BLaER1 treated with 17β-estradiol and CSF1 and Interleukin-3, amounts not matched to agents 10 nM and 100 nM (cell line): ENCODE results near the gene MEGF6.

Experiments used
- H3K27ac ChIP-seq, 11 experiments: shearing (Covaris generic); formaldehyde crosslinking; 2 replicates each; pipeline ENCODE4 v1.8.1; 2022
- H3K27me3 ChIP-seq, 11 experiments: shearing (Covaris generic); formaldehyde crosslinking; 2 replicates each; pipeline ENCODE4 v1.8.1; 2022
- H3K36me3 ChIP-seq, 11 experiments: shearing (Covaris generic); formaldehyde crosslinking; 2 replicates each; pipeline ENCODE4 v1.8.1; 2022
- H3K4me1 ChIP-seq, 10 experiments: shearing (Covaris generic); formaldehyde crosslinking; 2 replicates each; pipeline ENCODE4 v1.8.1; 2022
- H3K4me2 ChIP-seq, 11 experiments: shearing (Covaris generic); formaldehyde crosslinking; 2 replicates each; pipeline ENCODE4 v1.8.1; 2022
- H3K4me3 ChIP-seq, 10 experiments: shearing (Covaris generic); formaldehyde crosslinking; 2 replicates each; pipeline ENCODE4 v1.8.1; 2022
- H3K9ac ChIP-seq, 11 experiments: shearing (Covaris generic); formaldehyde crosslinking; 2 replicates each; pipeline ENCODE4 v1.8.1; 2022
- H3K9me3 ChIP-seq, 11 experiments: shearing (Covaris generic); formaldehyde crosslinking; replicated peaks in 1 of 11; 2 replicates each; pipeline ENCODE4 v1.8.1; 2022
- H4K20me1 ChIP-seq, 11 experiments: shearing (Covaris generic); formaldehyde crosslinking; 2 replicates each; pipeline ENCODE4 v1.8.1; 2022
- Cebpa-rat ChIP-seq, 11 experiments: shearing (Covaris generic); IDR thresholded peaks; 2 replicates each; pipeline ENCODE4 v1.8.1; 2022

MEGF6 gene

DNA sequence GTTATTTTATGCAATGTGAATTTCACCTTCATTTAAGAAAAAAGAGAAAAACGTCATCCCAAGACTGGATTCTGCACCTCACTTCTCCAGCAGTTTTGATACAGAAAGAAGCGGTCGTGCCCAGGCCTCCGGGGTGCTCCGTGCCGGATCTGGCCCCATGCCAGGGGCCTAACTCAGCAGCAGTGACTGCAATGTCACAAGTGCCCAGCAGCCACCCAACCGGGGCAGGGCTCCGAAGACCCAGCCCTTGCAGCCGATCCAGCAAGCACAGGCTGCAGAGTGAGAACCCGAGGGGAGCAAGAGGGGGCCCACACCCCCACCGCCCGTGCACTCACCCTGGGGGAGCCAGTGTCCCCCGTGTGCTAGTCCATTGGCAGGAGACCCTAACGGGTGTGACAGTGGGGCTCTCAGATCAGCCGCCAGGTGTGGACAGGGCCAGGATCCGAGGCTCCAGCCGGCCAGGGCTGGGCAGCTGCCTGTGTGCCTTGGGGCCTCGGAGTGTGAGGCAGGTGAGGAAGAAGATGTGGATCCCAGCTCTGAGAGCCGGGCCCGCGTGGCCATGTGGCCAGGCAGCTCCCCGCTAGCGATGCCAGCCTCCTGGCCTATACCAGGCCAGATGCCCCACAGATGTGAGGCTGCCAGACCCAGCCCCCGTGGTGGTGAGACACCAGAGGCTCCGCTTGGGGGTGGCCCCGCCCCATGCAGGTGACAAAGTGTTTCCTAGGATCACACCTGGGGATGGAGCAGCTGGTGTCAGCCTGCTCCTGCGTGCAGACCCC lies 60.6 kb downstream of the MEGF6 start:
- Histone ChIP-seq H3K4me1 (peaks cover 8 to 18% (median 17%) of the 10 kb centered on the region in 10 experiments), H3K4me3 (no peak overlapping the region), H3K36me3 (peaks cover 0 to 32% (median 0%) of the 10 kb centered on the region in 11 experiments; a peak in 5 of 22 replicates), H3K4me2 (no peak overlapping the region), H4K20me1 (peaks cover 0 to 98% (median 89%) of the 10 kb centered on the region in 11 experiments; a peak in 18 of 22 replicates), H3K27me3 (no peaks in the 10 kb centered on the region), H3K9me3 (no peaks in the 10 kb centered on the region), H3K9ac (no peak overlapping the region; a peak in 1 of 22 replicates), H3K27ac (no peak overlapping the region)
- no peak for TF ChIP-seq Cebpa-rat (IDR thresholded peaks at IDR 0.05)

DNA sequence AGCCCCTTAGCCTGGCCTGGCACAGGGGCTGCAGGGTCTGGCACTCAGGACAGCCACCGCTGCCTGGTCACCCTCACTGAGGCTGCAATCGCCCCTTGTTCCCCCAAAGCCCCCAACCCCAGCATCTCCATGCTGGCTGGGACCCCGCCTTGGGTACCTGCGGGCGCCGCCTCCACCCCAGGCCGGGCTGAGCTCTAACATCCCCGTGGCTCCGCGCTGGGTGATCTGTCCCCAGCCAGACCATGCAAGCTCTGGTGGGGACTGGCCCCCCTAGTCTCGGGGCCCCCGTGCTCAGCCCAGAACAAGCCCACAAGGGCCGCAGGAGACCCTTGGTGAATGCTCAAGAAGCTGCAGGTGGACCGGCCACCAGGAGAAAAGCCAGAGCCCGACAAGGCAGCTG lies 62.4 kb downstream of the MEGF6 start:
- no peak overlapping the region for H3K4me2 ChIP-seq
- peaks cover 0 to 21% (median 0%) of the 10 kb centered on the region in 11 experiments; a peak in 5 of 22 replicates for H3K36me3 ChIP-seq
- H3K4me1 ChIP-seq: peaks cover 8 to 21% (median 18%) of the 10 kb centered on the region in 10 experiments
- H3K27ac ChIP-seq: no peak overlapping the region
- no peaks in the 10 kb centered on the region for H3K27me3 ChIP-seq
- H4K20me1 ChIP-seq: peaks cover 0 to 100% (median 97%) of the 10 kb centered on the region in 11 experiments; a peak in 18 of 22 replicates
- no peaks in the 10 kb centered on the region for H3K9me3 ChIP-seq
- H3K4me3 ChIP-seq: no peak overlapping the region
- no peak for TF ChIP-seq Cebpa-rat (IDR thresholded peaks at IDR 0.05)
- H3K9ac ChIP-seq: no peak overlapping the region

DNA sequence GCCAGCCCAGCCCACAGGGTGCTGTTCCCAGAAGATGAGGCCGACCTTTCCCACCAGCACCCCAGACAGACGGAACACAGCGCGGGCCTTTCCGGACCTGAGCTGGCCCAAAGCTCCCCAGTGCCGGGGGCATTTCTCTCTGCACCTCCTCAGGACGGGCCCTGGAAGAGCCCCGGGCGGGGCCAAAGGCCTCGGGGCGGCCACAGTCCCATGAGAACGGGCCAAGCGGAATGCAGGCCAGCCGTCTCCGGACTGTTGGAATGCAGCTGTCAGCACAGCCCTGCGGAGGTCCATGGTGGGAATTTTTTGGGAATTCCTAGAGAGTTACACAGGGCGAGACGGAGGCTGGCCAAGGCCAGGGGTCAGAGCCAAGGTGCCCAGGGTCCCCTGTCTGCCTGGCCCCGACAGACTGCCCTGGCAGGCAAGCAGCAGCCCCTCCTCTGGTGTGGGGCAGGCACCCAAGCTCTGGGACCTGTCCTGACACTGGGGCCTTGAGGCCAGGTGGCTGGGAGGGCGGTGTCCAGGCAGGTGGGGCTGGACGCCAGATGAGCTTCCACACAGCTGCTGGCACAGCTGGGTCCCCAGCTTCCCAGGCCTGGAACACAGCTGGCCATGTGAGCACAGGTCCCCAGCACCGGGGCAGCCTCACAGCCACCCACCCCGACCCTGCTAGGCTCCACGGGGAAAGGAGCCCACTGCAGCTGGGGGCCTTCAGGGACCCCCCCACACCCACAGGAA lies 63.0 kb downstream of the MEGF6 start:
- no peak overlapping the region for H3K4me3 ChIP-seq
- TF ChIP-seq Cebpa-rat (IDR thresholded peaks at IDR 0.05): no peak
- peaks cover 0 to 21% (median 0%) of the 10 kb centered on the region in 11 experiments; a peak in 5 of 22 replicates for H3K36me3 ChIP-seq
- H3K27ac ChIP-seq: no peak overlapping the region
- H3K4me2 ChIP-seq: peak overlapping the region in 9 of 11 experiments; percentile 25 to 76 (median 68); a peak in 18 of 22 replicates
- no peaks in the 10 kb centered on the region for H3K27me3 ChIP-seq
- peak overlapping the region in 1 of 11 experiments; percentile 28; a peak in 2 of 22 replicates for H3K9ac ChIP-seq
- peaks cover 0 to 100% (median 97%) of the 10 kb centered on the region in 11 experiments; a peak in 18 of 22 replicates for H4K20me1 ChIP-seq
- H3K4me1 ChIP-seq: peaks cover 8 to 27% (median 22%) of the 10 kb centered on the region in 10 experiments
- no peaks in the 10 kb centered on the region for H3K9me3 ChIP-seq

DNA sequence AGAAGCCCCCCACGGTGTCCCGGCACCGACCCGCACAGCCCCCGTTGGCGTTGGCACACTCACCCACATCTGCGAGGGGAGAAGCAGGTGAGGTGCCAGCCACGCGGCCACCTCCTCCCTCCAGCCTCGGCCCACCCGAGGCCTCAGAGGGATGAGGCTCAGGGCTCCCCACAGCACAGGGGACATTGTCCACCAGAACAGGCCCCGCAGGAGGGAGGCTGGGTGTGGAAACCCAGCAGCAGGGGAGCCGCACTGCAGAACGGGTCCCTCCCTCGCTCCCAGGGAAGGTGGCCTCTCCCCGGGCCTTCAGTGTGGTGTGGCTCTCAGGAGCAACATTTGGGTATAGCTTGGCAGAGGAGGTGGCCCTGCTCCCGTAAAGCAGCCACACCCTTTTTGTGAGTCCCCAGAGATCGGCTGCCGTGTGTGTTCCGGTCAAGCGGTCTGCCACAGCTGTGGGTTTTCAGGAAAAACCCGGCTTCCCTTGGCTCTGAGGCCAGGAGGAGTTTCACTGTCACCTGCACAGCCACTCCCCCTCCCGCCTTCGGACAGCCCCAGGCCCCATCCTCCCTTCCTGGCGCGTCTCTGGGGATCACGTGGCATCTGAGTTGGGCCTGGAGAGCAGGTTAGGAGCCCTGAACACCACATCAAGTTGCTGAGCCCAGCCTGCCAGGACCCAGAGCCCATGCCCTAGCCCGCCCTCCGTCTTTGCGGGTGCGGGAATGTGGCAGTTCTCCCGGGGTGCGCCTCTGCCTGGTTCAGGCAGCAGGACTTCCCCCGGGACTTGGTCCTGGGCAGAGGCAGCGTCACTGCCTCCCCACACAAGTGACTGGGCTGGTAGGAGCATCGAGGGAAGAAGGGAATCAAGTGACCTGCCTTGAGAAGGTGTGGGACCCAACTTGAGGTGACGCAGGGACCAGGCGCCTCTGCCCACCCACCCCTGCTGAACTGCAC lies 64.0 kb downstream of the MEGF6 start:
- Histone ChIP-seq H3K27me3 (no peaks in the 10 kb centered on the region), H3K9ac (peak overlapping the region in 3 of 11 experiments; percentile 12 to 28 (median 17); a peak in 3 of 22 replicates), H3K36me3 (peaks cover 0 to 21% (median 0%) of the 10 kb centered on the region in 11 experiments; a peak in 5 of 22 replicates), H3K4me1 (peaks cover 9 to 37% (median 31%) of the 10 kb centered on the region in 10 experiments), H3K4me3 (no peak overlapping the region), H4K20me1 (peaks cover 0 to 100% (median 97%) of the 10 kb centered on the region in 11 experiments; a peak in 18 of 22 replicates), H3K9me3 (no peaks in the 10 kb centered on the region), H3K4me2 (peak overlapping the region; percentile 25 to 76 (median 64); a peak in 21 of 22 replicates), H3K27ac (no peak overlapping the region)
- TF ChIP-seq Cebpa-rat (IDR thresholded peaks at IDR 0.05): no peak

DNA sequence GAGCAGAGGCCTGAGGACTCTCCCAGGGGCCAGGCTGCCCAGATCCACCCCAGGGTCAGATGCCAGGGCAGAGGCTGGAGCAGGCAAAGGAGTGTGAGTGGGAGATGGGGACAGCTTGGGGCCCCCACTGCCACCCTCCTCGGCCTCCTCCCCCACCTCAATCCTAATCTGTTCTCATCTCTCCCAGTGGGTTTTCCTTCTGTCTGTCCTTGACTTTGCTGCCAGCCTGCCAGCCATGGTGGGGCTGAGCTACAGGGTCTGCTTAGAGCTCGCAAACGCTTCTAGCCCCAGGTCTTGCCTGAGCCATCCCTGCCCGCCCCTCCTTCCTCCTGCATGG lies 65.3 kb downstream of the MEGF6 start:
- Histone ChIP-seq H3K4me1 (peaks cover 21 to 50% (median 44%) of the 10 kb centered on the region in 10 experiments), H3K36me3 (peaks cover 0 to 21% (median 0%) of the 10 kb centered on the region in 11 experiments; a peak in 5 of 22 replicates), H3K9me3 (no peaks in the 10 kb centered on the region), H3K4me3 (no peak overlapping the region), H3K27me3 (no peaks in the 10 kb centered on the region), H3K4me2 (no peak overlapping the region), H3K27ac (no peak overlapping the region), H4K20me1 (peaks cover 0 to 100% (median 97%) of the 10 kb centered on the region in 11 experiments; a peak in 18 of 22 replicates), H3K9ac (no peak overlapping the region)
- TF ChIP-seq Cebpa-rat (IDR thresholded peaks at IDR 0.05): no peak

DNA sequence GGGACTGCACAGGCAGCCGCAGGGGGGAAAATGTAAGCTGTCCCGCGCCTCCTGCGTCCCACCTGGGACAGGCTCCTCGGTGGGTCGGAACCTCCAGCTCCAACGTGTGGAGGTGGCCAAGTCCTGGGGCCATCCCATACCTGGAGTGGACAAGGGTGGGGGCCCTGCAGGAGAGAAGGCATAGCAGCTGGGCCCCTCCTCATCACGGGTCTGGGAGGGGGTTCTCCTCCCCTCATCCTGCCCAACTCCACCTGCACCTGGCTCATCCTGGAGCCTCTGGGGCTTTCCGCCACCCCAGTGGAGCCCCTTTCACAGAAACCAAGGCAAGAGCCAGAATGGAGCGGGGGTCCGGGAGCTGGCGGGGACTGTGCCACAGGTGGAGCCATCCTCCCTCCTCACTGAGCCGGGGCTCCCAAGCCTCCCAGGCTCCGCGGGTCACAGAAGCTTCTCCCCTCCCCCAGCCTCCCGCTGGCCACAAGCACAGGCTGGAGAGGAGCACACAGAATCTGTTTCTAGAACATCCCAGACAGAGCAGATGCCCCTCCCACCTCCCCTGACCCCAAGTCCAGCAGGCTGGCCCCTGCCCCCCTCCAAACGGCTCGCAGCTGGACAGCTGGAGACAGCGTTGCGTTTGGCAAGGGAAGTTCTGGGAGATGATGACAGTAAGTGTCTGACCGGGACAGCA lies 65.8 kb downstream of the MEGF6 start:
- Histone ChIP-seq H4K20me1 (peaks cover 0 to 100% (median 97%) of the 10 kb centered on the region in 11 experiments; a peak in 18 of 22 replicates), H3K27ac (no peak overlapping the region), H3K4me2 (no peak overlapping the region), H3K27me3 (no peaks in the 10 kb centered on the region), H3K36me3 (peaks cover 0 to 17% (median 0%) of the 10 kb centered on the region in 11 experiments; a peak in 5 of 22 replicates), H3K9ac (no peak overlapping the region; a peak in 1 of 22 replicates), H3K4me3 (no peak overlapping the region), H3K4me1 (peaks cover 21 to 55% (median 49%) of the 10 kb centered on the region in 10 experiments), H3K9me3 (no peaks in the 10 kb centered on the region)
- TF ChIP-seq Cebpa-rat (IDR thresholded peaks at IDR 0.05): no peak

DNA sequence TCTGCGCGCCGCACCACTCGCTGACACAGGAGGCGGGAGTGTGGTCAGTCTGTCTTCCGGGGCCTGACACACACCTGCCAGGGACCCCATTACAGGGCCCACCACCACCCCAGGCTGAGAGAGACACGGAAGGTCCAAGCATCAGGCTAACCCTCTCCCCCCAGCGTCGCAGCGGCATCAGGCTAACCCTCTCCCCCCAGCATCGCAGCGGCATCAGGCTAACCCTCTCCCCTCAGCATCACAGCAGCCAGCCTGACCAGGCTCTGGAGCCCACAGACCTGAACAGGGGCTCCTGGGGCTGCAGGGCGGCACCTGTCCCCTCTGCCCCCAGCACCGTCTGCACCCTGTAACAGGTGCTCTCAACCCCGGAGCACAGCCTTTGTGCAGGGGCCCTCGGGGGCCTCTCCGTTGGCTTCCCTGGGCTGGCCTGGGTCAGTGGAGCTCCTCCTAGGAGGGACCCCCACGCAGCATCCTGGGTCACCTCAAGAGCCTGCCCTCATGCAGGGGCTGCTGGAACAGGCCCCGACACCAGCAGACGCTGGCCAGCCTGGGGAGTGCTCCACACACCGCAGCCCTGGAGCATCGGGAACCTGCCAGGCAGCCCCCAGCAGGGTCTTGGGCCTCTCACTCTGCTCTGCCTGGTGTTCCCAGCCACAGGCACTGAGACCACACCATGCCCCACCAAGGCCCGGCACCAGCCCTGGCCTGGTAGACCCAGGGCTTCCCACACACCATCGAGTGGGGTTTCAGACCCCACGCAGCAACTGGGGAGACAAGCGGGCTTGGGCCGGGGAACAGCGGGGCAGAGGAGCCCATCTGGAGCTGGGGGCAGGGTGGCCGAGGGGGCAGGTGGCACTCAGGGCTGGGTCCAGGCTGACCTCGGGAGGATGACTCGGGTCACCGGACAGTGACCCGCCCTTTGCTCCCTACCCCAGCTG lies 67.0 kb downstream of the MEGF6 start:
- no peak for TF ChIP-seq Cebpa-rat (IDR thresholded peaks at IDR 0.05)
- no peak overlapping the region for H3K4me3 ChIP-seq
- peaks cover 0 to 100% (median 97%) of the 10 kb centered on the region in 11 experiments; a peak in 18 of 22 replicates for H4K20me1 ChIP-seq
- no peak overlapping the region for H3K27ac ChIP-seq
- no peak overlapping the region for H3K9ac ChIP-seq
- peaks cover 0 to 6% (median 0%) of the 10 kb centered on the region in 11 experiments; a peak in 4 of 22 replicates for H3K36me3 ChIP-seq
- H3K4me2 ChIP-seq: no peak overlapping the region; a peak in 1 of 22 replicates
- H3K27me3 ChIP-seq: no peaks in the 10 kb centered on the region
- peaks cover 21 to 67% (median 61%) of the 10 kb centered on the region in 10 experiments for H3K4me1 ChIP-seq
- no peaks in the 10 kb centered on the region for H3K9me3 ChIP-seq
